Measurements from ENCODE around the gene UGT1A8.

UGT1A8 gene

DNA sequence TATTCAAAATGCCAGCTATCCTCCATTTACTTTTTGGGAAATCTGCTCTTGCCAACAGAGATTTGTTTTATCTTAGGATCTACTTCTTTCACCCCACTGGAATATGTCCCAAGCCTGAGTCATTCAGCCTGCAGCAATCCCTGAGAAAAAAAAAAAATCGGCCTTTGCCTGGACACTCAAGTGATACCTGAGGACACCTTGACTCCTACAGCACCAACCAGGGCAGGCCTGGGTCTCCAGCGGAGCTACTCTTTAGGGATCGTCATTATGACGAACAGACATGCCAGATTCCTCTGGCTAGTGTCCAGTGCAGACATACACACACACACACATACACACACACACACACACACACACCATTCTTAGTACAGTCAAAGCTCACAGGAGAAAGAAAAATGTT is 73.0 kb downstream of the UGT1A8 start:
- Histone ChIP-seq H2AFZ (ENCODE audit: low read length) (no peak overlapping the region), H3K27ac (ENCODE audit: low read depth, low read length, poor library complexity, severe bottlenecking) (no peak overlapping the region), H3K27me3 (ENCODE audit: insufficient read depth, low read length) (no peaks in the 10 kb centered on the region; the same call in 1 of the 2 replicates), H4K20me1 (ENCODE audit: insufficient read depth, low read length) (no peaks in the 10 kb centered on the region), H3K79me2 (ENCODE audit: insufficient read depth, low read length) (no peaks in the 10 kb centered on the region), H3K9ac (ENCODE audit: low read length) (no peak overlapping the region), H3K9me2 (ENCODE audit: low read depth, low read length) (no peaks in the 10 kb centered on the region), H3K4me1 (ENCODE audit: insufficient read depth, low read length, severe bottlenecking) (no peaks in the 10 kb centered on the region), H3K36me3 (ENCODE audit: insufficient read depth, low read length) (no peaks in the 10 kb centered on the region), H3K4me2 (ENCODE audit: low read length) (no peak overlapping the region), H3K9me3 (ENCODE audit: low read length) (no peaks in the 10 kb centered on the region), H3F3A (ENCODE audit: insufficient read depth, low read length) (no peaks in the 10 kb centered on the region), H3K4me3 (ENCODE audit: low read depth, low read length, poor library complexity, severe bottlenecking) (no peak overlapping the region)
- no peak for TF ChIP-seq EZH2 (IDR thresholded peaks at IDR 0.05; ENCODE audit: borderline replicate concordance, low read length)
- TF ChIP-seq, protein P1, sequence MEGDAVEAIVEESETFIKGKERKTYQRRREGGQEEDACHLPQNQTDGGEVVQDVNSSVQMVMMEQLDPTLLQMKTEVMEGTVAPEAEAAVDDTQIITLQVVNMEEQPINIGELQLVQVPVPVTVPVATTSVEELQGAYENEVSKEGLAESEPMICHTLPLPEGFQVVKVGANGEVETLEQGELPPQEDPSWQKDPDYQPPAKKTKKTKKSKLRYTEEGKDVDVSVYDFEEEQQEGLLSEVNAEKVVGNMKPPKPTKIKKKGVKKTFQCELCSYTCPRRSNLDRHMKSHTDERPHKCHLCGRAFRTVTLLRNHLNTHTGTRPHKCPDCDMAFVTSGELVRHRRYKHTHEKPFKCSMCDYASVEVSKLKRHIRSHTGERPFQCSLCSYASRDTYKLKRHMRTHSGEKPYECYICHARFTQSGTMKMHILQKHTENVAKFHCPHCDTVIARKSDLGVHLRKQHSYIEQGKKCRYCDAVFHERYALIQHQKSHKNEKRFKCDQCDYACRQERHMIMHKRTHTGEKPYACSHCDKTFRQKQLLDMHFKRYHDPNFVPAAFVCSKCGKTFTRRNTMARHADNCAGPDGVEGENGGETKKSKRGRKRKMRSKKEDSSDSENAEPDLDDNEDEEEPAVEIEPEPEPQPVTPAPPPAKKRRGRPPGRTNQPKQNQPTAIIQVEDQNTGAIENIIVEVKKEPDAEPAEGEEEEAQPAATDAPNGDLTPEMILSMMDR (IDR thresholded peaks at IDR 0.05; ENCODE audit: low read length), result no peak

DNA sequence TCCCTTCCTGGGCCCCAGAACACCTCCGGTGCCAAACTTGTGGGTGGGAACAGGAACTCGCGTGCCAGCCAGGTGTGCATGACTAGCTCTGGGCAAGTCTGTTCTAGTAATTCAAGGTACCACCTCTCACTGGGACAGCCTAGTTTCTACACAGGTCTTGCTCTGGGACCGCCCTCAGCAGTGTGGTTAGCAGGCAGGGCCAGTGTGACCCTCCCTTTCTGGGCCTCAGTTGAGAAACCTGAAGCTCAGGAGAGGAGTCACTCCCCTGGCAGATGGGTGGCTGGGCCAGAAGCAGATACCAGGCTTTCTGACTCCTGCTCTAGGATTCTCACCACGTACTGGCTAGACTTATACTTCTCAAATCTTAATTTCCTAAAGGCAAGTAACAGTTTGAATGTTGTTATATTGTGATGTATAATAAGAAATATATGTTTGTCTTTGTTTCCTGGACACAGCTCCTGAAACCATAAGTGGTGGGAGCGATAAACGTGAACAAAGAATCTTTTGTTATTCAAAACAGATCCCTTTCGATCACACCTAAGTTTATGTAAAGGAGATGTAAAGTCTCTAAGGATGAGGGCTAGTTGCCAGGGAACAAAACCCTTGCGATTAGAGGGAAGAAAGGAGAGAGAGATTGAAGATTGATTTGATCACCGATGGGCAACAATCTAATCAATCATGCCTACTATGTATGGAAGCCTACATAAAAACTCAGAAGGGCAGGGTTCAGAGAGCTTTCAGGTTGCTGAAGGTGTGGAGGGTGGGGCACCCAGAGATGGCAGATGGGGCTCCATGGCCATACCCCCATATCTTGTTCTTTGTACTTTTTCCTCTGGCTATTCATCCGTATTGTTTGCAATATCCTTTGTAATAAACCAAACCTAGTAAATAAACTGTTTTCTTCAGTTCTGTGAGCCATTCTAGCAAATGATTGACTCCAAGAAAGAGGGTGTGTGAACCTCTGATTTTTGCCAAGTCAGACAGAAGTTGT is 74.3 kb downstream of the UGT1A8 start:
- Histone ChIP-seq H4K20me1 (ENCODE audit: insufficient read depth, low read length) (no peaks in the 10 kb centered on the region), H3K4me2 (ENCODE audit: low read length) (no peak overlapping the region), H3K4me1 (ENCODE audit: insufficient read depth, low read length, severe bottlenecking) (no peaks in the 10 kb centered on the region), H3K9ac (ENCODE audit: low read length) (no peak overlapping the region), H3K36me3 (ENCODE audit: insufficient read depth, low read length) (no peaks in the 10 kb centered on the region), H3K9me2 (ENCODE audit: low read depth, low read length) (no peaks in the 10 kb centered on the region), H3K27me3 (ENCODE audit: insufficient read depth, low read length) (no peaks in the 10 kb centered on the region; the same call in 1 of the 2 replicates), H3K27ac (ENCODE audit: low read depth, low read length, poor library complexity, severe bottlenecking) (no peak overlapping the region), H3F3A (ENCODE audit: insufficient read depth, low read length) (no peaks in the 10 kb centered on the region), H2AFZ (ENCODE audit: low read length) (no peak overlapping the region), H3K9me3 (ENCODE audit: low read length) (no peaks in the 10 kb centered on the region), H3K79me2 (ENCODE audit: insufficient read depth, low read length) (no peaks in the 10 kb centered on the region), H3K4me3 (ENCODE audit: low read depth, low read length, poor library complexity, severe bottlenecking) (no peak overlapping the region)
- no peak for TF ChIP-seq EZH2 (IDR thresholded peaks at IDR 0.05; ENCODE audit: borderline replicate concordance, low read length)
- TF ChIP-seq, protein P1 (IDR thresholded peaks at IDR 0.05; ENCODE audit: low read length), result no peak

DNA sequence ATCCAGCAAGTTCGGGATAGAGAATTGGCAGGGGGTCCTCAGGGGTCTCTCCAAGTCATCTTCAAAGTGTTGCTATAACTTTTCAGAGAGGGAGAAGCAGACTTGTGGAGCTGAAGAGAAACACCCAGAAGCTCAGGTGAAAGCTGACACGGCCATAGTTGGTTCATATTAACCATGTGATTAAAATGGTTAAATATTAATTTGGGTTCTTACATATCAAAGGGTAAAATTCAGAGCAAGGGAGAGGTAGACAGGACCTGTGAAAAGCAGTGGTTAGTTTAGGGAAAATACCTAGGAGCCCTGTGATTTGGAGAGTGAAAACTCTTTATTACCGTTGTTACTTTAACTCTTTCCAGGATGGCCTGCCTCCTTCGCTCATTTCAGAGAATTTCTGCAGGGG is 75.2 kb downstream of the UGT1A8 start, which contains the start of gene UGT1A6:
TSS of gene UGT1A6 (plus strand) at position 243 of the 400 bp plus-strand sequence. CDS start at position 358, 115 bp downstream.
- H3K79me2 ChIP-seq (ENCODE audit: insufficient read depth, low read length), result no peaks in the 10 kb centered on the region
- no peaks in the 10 kb centered on the region; the same call in 1 of the 2 replicates for H3K27me3 ChIP-seq (ENCODE audit: insufficient read depth, low read length)
- no peaks in the 10 kb centered on the region for H4K20me1 ChIP-seq (ENCODE audit: insufficient read depth, low read length)
- H3K4me1 ChIP-seq (ENCODE audit: insufficient read depth, low read length, severe bottlenecking), result no peaks in the 10 kb centered on the region
- no peak within 1 kb of the TSS for H2AFZ ChIP-seq (ENCODE audit: low read length)
- no peaks in the 10 kb centered on the region for H3K9me3 ChIP-seq (ENCODE audit: low read length)
- H3K36me3 ChIP-seq (ENCODE audit: insufficient read depth, low read length), result no peaks in the 10 kb centered on the region
- no peak within 1 kb of the TSS for H3K4me2 ChIP-seq (ENCODE audit: low read length)
- no peaks in the 10 kb centered on the region; the same call in 1 of the 2 replicates for H3K9me2 ChIP-seq (ENCODE audit: low read depth, low read length)
- H3K27ac ChIP-seq (ENCODE audit: low read depth, low read length, poor library complexity, severe bottlenecking), result no peak within 1 kb of the TSS
- TF ChIP-seq, protein P1 (IDR thresholded peaks at IDR 0.05; ENCODE audit: low read length), result no peak
- TF ChIP-seq EZH2 (IDR thresholded peaks at IDR 0.05; ENCODE audit: borderline replicate concordance, low read length), result no peak
- H3K4me3 ChIP-seq (ENCODE audit: low read depth, low read length, poor library complexity, severe bottlenecking), result no peak within 1 kb of the TSS
- no peaks in the 10 kb centered on the region for H3F3A ChIP-seq (ENCODE audit: insufficient read depth, low read length)
- no peak within 1 kb of the TSS for H3K9ac ChIP-seq (ENCODE audit: low read length)
